ENCODE data around the gene PHTF2.

GRCh38 chr7:77827999-77828398 is 29.4 kb downstream of the PHTF2 start:
- TF ChIP-seq CTCF (optimal IDR thresholded peaks at IDR 0.05 in 1 of 3, IDR thresholded peaks at IDR 0.05 in 1 of 3, conservative IDR thresholded peaks at IDR 0.05 in 1 of 3; ENCODE audit: extremely low read depth in 1 of 3, insufficient read depth in 2 of 3, low read length in 3 of 3) (no peak), EZH2 (IDR thresholded peaks at IDR 0.05; ENCODE audit: low read length) (no peak)
